NB4 (cell line): Measurements from ENCODE around the gene UNG.

Experiments used
- DNase-seq: peaks from one replicate; pipeline ENCODE4 v3.0.0; 2010; ENCODE audit warnings: low read depth
- H3K4me3 ChIP-seq: one replicate; pipeline ENCODE4 v1.5.1; 2011; ENCODE audit warnings: mild to moderate bottlenecking, low read depth, low read length, moderate library complexity
- CTCF ChIP-seq: IDR thresholded peaks from one replicate; pipeline ENCODE4 v1.5.1; 2012; ENCODE audit warnings: low read depth, low read length
- MYC ChIP-seq: IDR thresholded peaks from 2 replicates; pipeline ENCODE4 v1.6.1; 2011; ENCODE audit warnings: low read depth, low read length
- POLR2A ChIP-seq: IDR thresholded peaks from 2 replicates; pipeline ENCODE4 v1.6.1; 2011; ENCODE audit warnings: mild to moderate bottlenecking; ENCODE audit not compliant: insufficient read length; ENCODE audit errors: extremely low read depth
- TF ChIP-seq, protein P1 (sequence below): IDR thresholded peaks from 2 replicates; pipeline ENCODE4 v1.6.1; 2011; ENCODE audit warnings: low read depth, low read length

Gene UNG

DNA sequence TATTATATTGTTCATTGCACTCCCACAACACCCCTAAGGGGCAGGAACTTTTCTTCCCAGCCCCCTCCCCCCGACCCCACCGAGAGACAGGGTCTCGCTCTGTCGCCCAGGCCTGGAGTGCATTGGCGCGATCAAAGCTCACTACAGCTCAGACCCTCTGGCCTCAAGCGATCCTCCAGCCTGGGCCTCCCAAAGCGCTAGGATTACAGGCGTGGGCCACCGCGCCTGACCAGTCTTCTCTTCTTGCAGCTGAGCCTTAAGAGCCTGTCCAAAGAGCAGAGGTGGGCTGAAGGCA, 310 bp upstream of the UNG start:
- DNase-seq: no peak

DNA sequence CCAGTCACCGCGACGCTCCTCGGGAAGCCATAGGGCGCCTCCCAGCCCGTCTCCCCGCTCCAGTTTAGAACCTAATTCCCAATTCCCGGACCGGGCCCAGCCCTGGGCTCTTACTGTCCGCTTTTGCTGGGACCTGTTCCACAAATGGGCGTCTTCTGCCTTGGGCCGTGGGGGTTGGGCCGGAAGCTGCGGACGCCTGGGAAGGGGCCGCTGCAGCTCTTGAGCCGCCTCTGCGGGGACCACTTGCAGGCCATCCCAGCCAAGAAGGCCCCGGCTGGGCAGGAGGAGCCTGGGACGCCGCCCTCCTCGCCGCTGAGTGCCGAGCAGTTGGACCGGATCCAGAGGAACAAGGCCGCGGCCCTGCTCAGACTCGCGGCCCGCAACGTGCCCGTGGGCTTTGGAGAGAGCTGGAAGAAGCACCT, 797 bp downstream of the UNG start:
- DNase-seq: no peak
- TF ChIP-seq POLR2A (no peak), MYC (no peak; the same call in 1 of the 2 replicates)
- TF ChIP-seq, protein P1, sequence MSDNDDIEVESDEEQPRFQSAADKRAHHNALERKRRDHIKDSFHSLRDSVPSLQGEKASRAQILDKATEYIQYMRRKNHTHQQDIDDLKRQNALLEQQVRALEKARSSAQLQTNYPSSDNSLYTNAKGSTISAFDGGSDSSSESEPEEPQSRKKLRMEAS: no peak
- H3K4me3 ChIP-seq: peak overlapping the region; percentile 67

More for the DNA sequence above, 310 bp upstream of the UNG start:
- no peak for TF ChIP-seq MYC
- TF ChIP-seq, protein P1: no peak
- no peak for TF ChIP-seq CTCF
- TF ChIP-seq POLR2A: no peak
- H3K4me3 ChIP-seq: peak overlapping the region; percentile 64

DNA sequence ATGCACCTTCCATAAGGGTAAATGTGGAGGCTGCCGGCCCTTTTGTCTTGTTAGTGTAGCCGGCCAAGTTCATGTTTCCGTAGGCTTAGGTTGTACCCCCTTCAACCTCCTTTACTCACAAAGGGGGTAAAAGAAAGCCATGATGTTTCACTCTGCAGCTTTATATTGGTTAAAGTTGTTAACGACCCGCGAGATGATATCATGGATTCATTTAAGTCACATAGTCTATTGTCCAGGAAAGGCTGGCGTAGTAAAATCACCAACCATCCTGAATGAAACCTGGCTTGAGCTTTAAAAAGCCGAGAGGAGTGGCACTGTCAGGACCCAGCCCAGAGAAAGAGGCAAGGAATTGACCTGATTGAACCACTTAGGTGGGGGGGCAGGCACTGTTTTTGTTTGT, 1.3 kb downstream of the UNG start:
- H3K4me3 ChIP-seq: peak overlapping the region; percentile 67
- DNase-seq: no peak
- TF ChIP-seq MYC (no peak), CTCF (no peak), POLR2A (no peak)
- TF ChIP-seq, protein P1: no peak

- DNase-seq: no peak
- peak overlapping the region; percentile 67 for H3K4me3 ChIP-seq
- no peak for TF ChIP-seq POLR2A
- no peak for TF ChIP-seq MYC
- no peak for TF ChIP-seq CTCF
Observed at GRCh38 chr12:109099431-109100020, 2.1 kb downstream of the UNG start.

DNA sequence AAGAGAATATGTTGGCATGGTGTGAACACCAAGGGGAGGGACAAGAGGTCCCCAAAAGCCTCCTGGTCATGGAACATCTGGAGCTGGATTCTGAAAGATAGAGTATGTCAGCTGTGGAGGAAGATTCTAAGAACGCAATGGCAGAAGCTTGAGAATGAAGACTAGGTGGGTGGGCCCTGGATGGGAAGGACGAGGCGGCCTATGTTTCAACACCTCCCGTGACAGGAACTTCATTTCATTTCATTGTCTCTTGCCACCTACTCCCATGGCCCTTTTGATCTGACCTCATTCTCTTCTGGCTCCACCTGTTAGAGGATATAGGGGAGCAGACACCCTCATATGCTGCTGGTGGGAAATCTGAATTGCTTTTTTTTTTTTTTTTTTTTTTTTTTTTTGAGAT, 3.3 kb downstream of the UNG start:
- no peak overlapping the region for H3K4me3 ChIP-seq
- no peak for DNase-seq
- TF ChIP-seq POLR2A (no peak), CTCF (no peak), MYC (no peak)
- TF ChIP-seq, protein P1: no peak

- DNase-seq: no peak
- TF ChIP-seq, protein P1: no peak
- TF ChIP-seq POLR2A (no peak), MYC (no peak), CTCF (no peak)
- H3K4me3 ChIP-seq: no peak overlapping the region
Observed at GRCh38 chr12:109102491-109102890, 5.1 kb downstream of the UNG start.
